Lower leg skin (tissue), 4 donors: ENCODE results near the gene OR6N1. TPM values are rescaled to one million over a fixed set of nuclear protein-coding genes. Genes with fewer than 3 reads are reported as not detected.

ENCODE experiments used
- DNase-seq, 2 donors: peaks; one replicate each; pipeline ENCODE4 v3.0.0-alpha.2; 2019; ENCODE audit warnings: low spot score in 2 of 2
- H3K4me3 ChIP-seq: fragments of 200-600 bp; sonication (generic); 2 replicates; pipeline ENCODE4 v1.5.1; 2017; ENCODE audit warnings: mild to moderate bottlenecking, low read depth; ENCODE audit not compliant: poor library complexity, severe bottlenecking
- POLR2A ChIP-seq, 2 donors: fragments of 450-650 bp; IDR thresholded peaks; one replicate each; pipeline ENCODE4 v1.6.1; 2016 to 2017; ENCODE audit warnings: antibody characterized with exemption in 2 of 2, mild to moderate bottlenecking in 1 of 2, moderate library complexity in 1 of 2
- WGBS, 2 donors: methylation state at CpG; one replicate each; pipeline ENCODE4 v1.1.5; 2018; 5-methylcytosine and 5-hydroxymethylcytosine counted together
- intact Hi-C: fragments of 100-400 bp; cut with DNase I; formaldehyde crosslinking; loops from one replicate; pipeline ENCODE4 v1.15.0; 2023; ENCODE audit warnings: low total_unique reads
- total RNA-seq, 4 donors: library from RNA; depleted of rRNA; stranded (reverse); fragments of >200 nt; gene quantifications; one replicate each; pipeline ENCODE4 v1.1.0, GENCODE V29; 2016
- TF ChIP-seq, protein P1 (sequence below), 3 donors: fragments of 450-650 bp; IDR thresholded peaks; one replicate each; pipeline ENCODE4 v1.5.1; 2016; ENCODE audit warnings: antibody characterized with exemption in 3 of 3, mild to moderate bottlenecking in 3 of 3, moderate library complexity in 2 of 3

Gene OR6N1, protein sequence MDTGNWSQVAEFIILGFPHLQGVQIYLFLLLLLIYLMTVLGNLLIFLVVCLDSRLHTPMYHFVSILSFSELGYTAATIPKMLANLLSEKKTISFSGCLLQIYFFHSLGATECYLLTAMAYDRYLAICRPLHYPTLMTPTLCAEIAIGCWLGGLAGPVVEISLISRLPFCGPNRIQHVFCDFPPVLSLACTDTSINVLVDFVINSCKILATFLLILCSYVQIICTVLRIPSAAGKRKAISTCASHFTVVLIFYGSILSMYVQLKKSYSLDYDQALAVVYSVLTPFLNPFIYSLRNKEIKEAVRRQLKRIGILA
- not detected for total RNA-seq

DNA sequence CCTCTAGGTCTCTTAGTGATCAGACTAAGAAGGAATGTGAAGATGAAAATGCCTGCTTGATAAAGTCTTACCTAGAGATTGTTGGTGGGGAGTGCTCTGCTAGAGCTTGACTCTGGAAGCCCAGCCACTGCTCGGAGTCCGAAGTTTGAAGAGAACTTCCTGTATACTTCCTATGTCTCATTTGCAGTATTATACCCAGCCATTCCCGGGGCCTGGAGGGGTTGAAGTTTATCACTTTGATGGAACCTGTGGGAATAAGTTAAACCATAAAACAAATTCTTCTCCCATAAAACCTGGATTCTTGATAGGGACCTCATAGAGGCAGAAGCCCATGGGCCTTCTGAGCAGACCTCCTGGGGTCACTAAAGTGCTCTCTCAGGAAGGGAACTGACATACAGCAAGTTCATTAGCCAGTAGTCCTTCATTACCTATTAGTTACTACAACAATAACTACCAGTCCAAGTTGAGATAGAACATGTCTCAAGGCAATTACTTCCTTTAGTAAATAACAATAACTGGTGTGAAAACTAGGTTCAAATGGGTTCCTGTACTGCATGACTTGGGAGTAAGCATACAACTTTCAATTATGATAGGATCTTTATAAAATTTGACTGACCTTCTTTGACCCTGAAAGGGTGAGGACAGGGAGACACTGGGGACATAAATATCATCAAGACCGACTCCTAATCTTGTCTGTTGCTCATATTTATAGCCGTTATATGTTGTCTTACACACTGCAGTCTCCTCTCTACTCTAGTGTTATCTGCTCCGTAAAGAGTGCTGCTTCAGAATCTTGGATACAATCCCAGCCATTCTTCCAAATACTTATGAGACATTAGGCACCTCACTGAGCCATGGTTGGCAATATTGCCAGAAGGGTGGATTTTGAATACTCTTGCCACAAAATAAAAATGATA lies at the start of gene OR6N1:
Gene OR6N1 (minus strand): TSS at position 246 of the 917 bp plus-strand sequence. CDS start 5,513 bp downstream, outside the sequence.
- 60 to 75% methylated on average over 6 of the region's 6 CpGs for WGBS, 2 donors
- no peak within 1 kb of the TSS for H3K4me3 ChIP-seq
- intact Hi-C loops: no loop called here
- DNase-seq: no peak
- TF ChIP-seq POLR2A (IDR thresholded peaks at IDR 0.05): no peak
- TF ChIP-seq, protein P1, sequence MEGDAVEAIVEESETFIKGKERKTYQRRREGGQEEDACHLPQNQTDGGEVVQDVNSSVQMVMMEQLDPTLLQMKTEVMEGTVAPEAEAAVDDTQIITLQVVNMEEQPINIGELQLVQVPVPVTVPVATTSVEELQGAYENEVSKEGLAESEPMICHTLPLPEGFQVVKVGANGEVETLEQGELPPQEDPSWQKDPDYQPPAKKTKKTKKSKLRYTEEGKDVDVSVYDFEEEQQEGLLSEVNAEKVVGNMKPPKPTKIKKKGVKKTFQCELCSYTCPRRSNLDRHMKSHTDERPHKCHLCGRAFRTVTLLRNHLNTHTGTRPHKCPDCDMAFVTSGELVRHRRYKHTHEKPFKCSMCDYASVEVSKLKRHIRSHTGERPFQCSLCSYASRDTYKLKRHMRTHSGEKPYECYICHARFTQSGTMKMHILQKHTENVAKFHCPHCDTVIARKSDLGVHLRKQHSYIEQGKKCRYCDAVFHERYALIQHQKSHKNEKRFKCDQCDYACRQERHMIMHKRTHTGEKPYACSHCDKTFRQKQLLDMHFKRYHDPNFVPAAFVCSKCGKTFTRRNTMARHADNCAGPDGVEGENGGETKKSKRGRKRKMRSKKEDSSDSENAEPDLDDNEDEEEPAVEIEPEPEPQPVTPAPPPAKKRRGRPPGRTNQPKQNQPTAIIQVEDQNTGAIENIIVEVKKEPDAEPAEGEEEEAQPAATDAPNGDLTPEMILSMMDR (IDR thresholded peaks at IDR 0.05): no peak

GRCh38 chr1:158821723-158822122 lies 49.7 kb upstream of the OR6N1 start:
- H3K4me3 ChIP-seq: no peak overlapping the region
- WGBS, 2 donors: 84 to 96% methylated on average over 1 of the region's 1 CpG
- no peak for TF ChIP-seq POLR2A (IDR thresholded peaks at IDR 0.05)
- TF ChIP-seq, protein P1 (IDR thresholded peaks at IDR 0.05): no peak
- no peak for DNase-seq
- intact Hi-C loops: no loop called here

DNA sequence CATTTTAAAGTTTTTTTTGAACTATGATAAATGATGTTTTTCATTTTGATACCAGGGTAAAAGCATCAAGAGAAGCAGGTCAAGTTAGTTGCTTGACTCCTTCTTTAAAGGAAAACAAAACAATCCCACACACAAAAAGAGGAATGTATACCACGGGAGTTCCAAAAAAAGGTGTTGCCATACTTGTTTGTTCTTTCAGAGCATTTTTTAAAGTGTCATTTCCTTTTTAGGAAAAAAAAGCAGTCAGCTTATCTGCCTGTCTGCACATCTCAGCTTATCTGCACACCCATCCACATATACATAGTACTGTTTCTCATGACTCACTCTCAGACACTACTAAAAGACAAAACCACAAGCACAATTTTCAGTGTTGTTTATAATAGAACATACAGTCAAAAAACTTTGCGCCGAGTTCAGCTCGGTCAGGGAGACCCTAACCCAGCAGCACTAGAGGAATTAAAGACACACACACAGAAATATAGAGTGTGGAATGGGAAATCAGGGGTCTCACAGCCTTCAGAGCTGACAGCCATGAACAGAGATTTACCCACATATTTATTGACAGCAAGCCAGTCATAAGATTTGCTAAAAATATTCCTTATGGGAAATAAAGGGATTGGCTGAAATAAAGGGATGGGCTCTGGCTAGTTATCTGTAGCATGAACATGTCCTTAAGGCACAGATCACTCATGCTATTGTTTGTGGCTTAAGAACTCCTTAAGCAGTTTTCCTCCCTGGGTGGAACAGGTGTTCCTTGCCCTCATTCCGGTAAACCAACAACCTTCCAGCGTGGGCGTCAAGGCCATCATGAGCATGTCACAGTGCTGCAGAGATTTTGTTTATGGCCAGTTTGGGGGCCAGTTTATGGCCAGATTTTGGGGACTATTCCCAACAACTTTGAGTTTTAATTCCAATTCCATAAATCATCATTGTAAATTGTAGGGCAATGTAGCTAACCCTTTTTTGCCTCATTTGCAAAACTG lies 47.8 kb upstream of the OR6N1 start:
- intact Hi-C loops: no loop called here
- DNase-seq: no peak
- WGBS, 2 donors: 73 to 75% methylated on average over 7 of the region's 7 CpGs

GRCh38 chr1:158818975-158819431 lies 47.0 kb upstream of the OR6N1 start:
- DNase-seq: no peak
- WGBS, 2 donors: 76 to 85% methylated on average over 1 of the region's 1 CpG
- intact Hi-C loops: no loop called here
- no peak for TF ChIP-seq POLR2A (IDR thresholded peaks at IDR 0.05)
- TF ChIP-seq, protein P1 (IDR thresholded peaks at IDR 0.05): no peak
- no peak overlapping the region for H3K4me3 ChIP-seq

More for the DNA sequence above, 47.8 kb upstream of the OR6N1 start:
- TF ChIP-seq, protein P1 (IDR thresholded peaks at IDR 0.05): no peak
- TF ChIP-seq POLR2A (IDR thresholded peaks at IDR 0.05): no peak
- H3K4me3 ChIP-seq: no peak overlapping the region

GRCh38 chr1:158818560-158818959 lies 46.6 kb upstream of the OR6N1 start:
- intact Hi-C loops: no loop called here
- H3K4me3 ChIP-seq: no peak overlapping the region
- TF ChIP-seq, protein P1 (IDR thresholded peaks at IDR 0.05): no peak
- TF ChIP-seq POLR2A (IDR thresholded peaks at IDR 0.05): no peak
- DNase-seq: no peak
- WGBS, 2 donors: 74 to 78% methylated on average over 1 of the region's 1 CpG
